PFSK-1 (cell line): ENCODE measurements around the gene NEIL1.

ENCODE experiments used
- FOXP2 ChIP-seq: optimal IDR thresholded peaks from 2 replicates; pipeline ENCODE3; 2011; ENCODE audit warnings: borderline replicate concordance, control low read depth, inconsistent platforms; ENCODE audit not compliant: insufficient read depth; ENCODE audit errors: extremely low read length, extremely low read depth
- POLR2AphosphoS5 ChIP-seq: IDR thresholded peaks from 2 replicates; pipeline ENCODE4 v1.6.1; 2012; ENCODE audit warnings: low read depth, mild to moderate bottlenecking, control low read depth, low read length, moderate library complexity
- SIN3A ChIP-seq: IDR thresholded peaks from 2 replicates; pipeline ENCODE4 v1.6.1; 2012; ENCODE audit warnings: mild to moderate bottlenecking, low read length, moderate library complexity, borderline replicate concordance; ENCODE audit not compliant: insufficient read depth
- TAF1 ChIP-seq: IDR thresholded peaks from 2 replicates; pipeline ENCODE4 v1.6.1; 2012; ENCODE audit warnings: low read length, control low read depth, borderline replicate concordance; ENCODE audit not compliant: insufficient read depth
- TF ChIP-seq, protein P1 (sequence below), 2 experiments: IDR thresholded peaks; 2 replicates each; pipeline versions ENCODE4 v1.6.1 to v1.8.0; 2011 to 2012; ENCODE audit warnings: low read depth in 2 of 2, low read length in 2 of 2, control low read depth in 1 of 2, inconsistent platforms in 1 of 2, mild to moderate bottlenecking in 1 of 2, moderate library complexity in 1 of 2; ENCODE audit not compliant: insufficient read depth in 1 of 2

The NEIL1 gene

DNA sequence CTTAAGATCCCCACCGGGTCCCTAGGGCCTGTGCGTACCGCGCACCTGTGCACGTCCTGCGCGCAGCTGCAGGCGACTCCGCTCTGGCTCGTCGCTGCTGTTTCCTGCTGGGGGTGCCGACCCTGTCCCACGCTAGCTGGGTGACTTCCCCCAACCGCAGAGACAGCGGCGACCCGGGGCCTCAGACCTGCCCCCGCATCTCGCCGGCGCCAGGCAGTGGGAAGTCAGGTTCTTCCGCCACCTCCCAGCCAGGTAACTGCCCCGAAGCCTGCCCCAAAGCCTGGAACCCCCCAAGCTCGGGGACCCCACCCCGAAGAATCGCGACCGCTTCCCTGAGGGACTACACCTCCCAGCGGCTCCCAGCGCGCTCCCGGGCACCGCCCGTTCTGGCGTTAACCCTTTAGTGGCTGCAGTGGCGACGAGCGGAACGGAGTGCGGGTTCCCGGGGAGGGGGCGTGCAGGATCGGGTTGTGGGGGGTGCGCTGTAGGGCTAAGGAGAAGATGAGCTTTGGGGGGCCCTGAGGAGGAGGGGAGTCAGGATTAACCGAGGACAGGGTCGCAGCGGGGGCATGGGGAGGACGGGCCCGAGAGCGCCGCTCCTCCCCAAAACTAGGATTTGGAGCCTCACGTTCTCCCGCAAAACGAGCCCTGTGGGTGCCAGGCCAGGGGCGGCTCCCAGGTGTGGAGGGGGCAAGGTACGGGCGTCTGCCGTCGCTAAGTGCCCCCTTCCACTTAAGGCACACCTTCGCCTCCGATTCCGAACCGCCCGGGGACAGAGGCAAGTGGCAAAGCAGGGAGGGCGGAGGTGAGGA lies 589 bp downstream of the NEIL1 start:
- TF ChIP-seq TAF1 (no peak), FOXP2 (peak; percentile 27)

DNA sequence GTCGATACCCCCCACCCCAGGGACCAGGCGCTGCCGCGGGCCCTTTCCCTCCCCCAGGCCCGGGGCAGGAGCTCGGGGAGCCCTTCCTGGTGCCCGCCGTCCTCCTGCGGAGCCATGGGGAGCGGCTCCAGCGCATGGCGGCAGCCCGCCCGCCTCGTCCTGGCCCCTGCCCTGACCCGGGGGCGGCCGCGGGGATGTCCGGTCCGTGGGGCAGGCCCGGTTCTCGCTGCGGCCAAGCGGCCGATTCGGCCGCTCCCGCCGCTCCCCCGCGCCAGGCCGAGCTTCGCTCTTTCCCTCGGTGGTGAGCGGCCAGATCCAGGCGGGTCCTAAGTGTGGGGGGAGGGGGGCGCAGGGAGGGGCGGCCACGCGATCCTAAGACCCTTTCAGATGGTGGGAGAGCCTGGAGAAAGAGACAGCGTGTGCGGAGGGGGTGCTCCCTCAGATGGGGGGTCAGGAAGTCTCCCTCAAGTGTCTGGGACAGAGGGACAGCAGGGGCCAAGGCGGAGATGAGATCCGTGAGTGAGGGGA lies 1.3 kb downstream of the NEIL1 start:
- no peak for TF ChIP-seq POLR2AphosphoS5
- TF ChIP-seq FOXP2 = no peak

DNA sequence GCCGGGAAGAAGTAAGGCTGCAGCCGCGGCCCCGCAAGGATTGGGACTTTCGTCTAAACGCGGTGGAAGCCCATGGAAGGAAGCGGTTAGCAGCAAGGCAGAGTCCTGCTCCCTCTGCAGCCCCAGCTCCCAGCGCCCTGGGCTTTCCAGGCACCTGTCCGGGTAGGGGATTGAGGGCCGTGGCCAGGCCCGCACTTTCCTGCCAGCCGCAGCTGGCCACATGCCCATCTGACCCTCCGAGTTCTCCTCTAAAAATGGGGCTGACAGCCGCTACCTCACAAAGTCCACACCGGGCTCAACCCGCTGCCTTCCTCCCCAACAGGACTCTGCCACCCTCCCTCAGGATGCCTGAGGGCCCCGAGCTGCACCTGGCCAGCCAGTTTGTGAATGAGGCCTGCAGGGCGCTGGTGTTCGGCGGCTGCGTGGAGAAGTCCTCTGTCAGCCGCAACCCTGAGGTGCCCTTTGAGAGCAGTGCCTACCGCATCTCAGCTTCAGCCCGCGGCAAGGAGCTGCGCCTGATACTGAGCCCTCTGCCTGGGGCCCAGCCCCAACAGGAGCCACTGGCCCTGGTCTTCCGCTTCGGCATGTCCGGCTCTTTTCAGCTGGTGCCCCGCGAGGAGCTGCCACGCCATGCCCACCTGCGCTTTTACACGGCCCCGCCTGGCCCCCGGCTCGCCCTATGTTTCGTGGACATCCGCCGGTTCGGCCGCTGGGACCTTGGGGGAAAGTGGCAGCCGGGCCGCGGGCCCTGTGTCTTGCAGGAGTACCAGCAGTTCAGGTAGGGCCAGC lies 1.9 kb downstream of the NEIL1 start:
- no peak for TF ChIP-seq SIN3A
- no peak for TF ChIP-seq POLR2AphosphoS5
- no peak for TF ChIP-seq FOXP2

DNA sequence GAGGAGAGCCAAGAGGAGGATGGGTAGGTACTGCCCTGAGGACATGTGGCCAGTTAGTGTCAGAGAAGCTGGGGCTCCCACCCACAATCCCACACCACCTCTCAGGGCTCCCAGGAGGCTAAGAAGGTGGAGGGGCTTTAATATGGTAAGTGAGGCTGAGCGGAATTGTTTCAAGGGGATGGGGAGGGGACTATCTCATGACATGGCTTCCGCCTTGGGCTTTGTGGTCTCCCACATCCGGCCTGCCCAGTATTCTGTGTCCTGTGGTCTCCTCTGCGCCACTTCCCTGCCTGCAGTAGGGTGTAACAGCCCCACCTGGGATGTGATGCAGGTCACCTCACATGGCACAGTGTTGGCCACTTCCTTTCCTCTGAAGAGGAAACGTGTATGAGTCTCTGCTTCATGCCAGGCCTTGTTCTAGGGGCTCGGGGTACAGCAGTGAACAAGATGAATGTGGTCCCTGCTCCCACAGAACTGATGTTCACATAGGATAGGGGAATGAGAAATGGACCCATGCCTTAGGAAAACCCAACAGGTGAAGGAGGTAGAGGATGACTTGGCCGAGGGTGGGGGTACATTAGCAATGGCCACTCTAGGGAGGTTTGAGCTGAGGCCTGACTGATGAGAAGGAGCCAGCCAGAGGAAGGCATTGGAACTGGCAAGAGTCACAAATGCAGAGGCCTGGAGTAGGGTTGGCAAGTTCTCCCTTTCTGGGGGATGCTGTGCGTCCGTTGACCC lies 3.2 kb downstream of the NEIL1 start:
- TF ChIP-seq, protein P1, sequence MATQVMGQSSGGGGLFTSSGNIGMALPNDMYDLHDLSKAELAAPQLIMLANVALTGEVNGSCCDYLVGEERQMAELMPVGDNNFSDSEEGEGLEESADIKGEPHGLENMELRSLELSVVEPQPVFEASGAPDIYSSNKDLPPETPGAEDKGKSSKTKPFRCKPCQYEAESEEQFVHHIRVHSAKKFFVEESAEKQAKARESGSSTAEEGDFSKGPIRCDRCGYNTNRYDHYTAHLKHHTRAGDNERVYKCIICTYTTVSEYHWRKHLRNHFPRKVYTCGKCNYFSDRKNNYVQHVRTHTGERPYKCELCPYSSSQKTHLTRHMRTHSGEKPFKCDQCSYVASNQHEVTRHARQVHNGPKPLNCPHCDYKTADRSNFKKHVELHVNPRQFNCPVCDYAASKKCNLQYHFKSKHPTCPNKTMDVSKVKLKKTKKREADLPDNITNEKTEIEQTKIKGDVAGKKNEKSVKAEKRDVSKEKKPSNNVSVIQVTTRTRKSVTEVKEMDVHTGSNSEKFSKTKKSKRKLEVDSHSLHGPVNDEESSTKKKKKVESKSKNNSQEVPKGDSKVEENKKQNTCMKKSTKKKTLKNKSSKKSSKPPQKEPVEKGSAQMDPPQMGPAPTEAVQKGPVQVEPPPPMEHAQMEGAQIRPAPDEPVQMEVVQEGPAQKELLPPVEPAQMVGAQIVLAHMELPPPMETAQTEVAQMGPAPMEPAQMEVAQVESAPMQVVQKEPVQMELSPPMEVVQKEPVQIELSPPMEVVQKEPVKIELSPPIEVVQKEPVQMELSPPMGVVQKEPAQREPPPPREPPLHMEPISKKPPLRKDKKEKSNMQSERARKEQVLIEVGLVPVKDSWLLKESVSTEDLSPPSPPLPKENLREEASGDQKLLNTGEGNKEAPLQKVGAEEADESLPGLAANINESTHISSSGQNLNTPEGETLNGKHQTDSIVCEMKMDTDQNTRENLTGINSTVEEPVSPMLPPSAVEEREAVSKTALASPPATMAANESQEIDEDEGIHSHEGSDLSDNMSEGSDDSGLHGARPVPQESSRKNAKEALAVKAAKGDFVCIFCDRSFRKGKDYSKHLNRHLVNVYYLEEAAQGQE (IDR thresholded peaks at IDR 0.05; ENCODE audit: insufficient read depth in 1 of 2, low read depth in 2 of 2, low read length in 2 of 2) = no peak
- TF ChIP-seq POLR2AphosphoS5 (peak; percentile 56; the same call in 1 of the 2 replicates), TAF1 (no peak)

DNA sequence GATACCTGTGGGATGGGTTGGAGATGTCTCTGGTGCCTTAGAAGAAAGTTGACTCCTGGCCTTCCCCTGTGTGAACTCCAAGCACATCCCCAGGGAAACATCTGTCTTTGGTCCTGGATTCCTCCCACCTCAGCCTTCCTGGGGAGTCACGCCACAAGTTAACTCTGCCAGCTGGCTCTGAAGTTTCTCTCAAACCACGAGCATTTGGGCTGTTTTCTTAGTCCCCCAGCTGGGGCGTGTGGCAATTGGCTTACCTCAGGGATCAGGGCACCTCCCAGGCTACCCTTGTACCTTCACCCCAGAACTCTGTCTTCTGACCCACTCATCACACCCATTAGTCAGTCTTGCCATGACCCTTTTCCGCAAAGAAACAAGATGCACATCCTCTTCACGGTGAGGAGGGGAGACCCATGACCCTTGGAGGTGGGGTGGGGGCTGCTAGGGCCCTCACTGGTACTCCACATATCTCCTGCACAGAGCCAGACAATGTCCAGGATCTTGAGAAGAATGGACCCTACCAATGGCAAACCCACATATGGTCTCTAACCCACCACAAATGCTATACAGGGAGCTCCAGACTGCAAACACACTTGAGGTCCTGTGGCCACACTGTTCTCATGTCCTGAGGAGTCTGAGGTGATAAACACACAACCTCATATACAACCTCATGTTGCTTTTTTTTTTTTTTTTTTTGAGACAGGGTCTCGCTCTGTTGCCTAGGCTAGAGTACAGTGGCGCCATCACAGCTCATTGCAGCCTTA lies 3.9 kb downstream of the NEIL1 start:
- no peak for TF ChIP-seq FOXP2
- TF ChIP-seq TAF1 = no peak
- TF ChIP-seq POLR2AphosphoS5 = no peak
- TF ChIP-seq SIN3A = no peak
- TF ChIP-seq, protein P1 (IDR thresholded peaks at IDR 0.05; ENCODE audit: insufficient read depth in 1 of 2, low read depth in 2 of 2, low read length in 2 of 2) = no peak

DNA sequence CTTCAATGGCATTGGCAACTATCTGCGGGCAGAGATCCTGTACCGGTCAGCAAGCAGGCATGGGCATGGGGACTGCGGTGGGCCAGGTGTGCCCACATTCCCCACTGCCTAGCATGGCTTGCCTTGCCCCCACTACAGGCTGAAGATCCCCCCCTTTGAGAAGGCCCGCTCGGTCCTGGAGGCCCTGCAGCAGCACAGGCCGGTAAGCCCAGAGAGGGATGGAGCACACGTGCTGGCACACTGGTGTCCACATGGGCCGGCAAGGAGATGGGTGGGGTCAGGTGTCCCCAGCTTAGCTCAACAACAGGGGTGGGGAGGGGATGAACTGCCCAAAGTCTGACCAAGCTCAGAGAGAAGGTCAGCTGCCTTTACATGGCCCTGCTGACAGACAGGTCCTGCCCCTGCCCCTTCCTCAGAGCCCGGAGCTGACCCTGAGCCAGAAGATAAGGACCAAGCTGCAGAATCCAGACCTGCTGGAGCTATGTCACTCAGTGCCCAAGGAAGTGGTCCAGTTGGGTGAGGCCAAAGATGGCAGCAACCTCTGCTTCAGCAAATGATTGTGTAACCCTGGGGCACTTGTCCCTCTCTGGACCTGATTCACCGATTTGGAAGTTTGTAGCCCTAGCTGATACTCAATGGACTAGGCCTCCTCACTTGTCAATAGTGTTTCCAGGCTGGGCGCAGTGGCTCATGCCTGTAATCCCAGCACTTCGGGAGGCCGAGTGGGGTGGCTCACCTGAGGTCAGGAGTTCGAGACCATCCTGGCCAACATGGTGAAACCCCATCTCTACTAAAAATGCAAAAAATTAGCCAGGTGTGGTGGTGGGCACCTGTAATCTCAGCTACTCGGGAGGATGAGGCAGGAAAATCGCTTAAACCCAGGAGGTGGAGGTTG lies 5.6 kb downstream of the NEIL1 start:
- TF ChIP-seq POLR2AphosphoS5 (no peak), FOXP2 (no peak), TAF1 (no peak), SIN3A (no peak)
- TF ChIP-seq, protein P1 (IDR thresholded peaks at IDR 0.05; ENCODE audit: insufficient read depth in 1 of 2, low read depth in 2 of 2, low read length in 2 of 2) = no peak
